BJ (cell line): ENCODE measurements around the gene GPA33. TPM values are rescaled to one million over a fixed set of nuclear protein-coding genes. Genes with fewer than 3 reads are reported as not detected.

Source experiments
- CTCF ChIA-PET: fragments of 350-600 bp; formaldehyde crosslinking; extraction: SDS; loops from one replicate; lab custom pipeline; 2021; ENCODE audit warnings: antibody characterized with exemption, inconsistent platforms; lab: Yijun Ruan, JAX
- POLR2A ChIA-PET: fragments of 300-600 bp; sonication (Branson Sonifier 250); formaldehyde crosslinking; extraction: SDS; loops from one replicate; lab custom pipeline; 2021; ENCODE audit warnings: antibody characterized with exemption; lab: Charles Lee
- DNase-seq: peaks from one replicate; pipeline ENCODE4 v3.0.0-alpha.2; 2011; ENCODE audit warnings: low read depth
- H3K27me3 ChIP-seq: 2 replicates; pipeline ENCODE4 v1.6.0; 2011; ENCODE audit warnings: low read length; ENCODE audit not compliant: control insufficient read depth, insufficient read depth
- H3K36me3 ChIP-seq: 2 replicates; pipeline ENCODE4 v1.5.1; 2011; ENCODE audit warnings: low read length; ENCODE audit not compliant: control insufficient read depth, insufficient read depth
- H3K4me3 ChIP-seq: 2 replicates; pipeline ENCODE4 v1.5.1; 2011; ENCODE audit warnings: low read depth, mild to moderate bottlenecking, control low read depth, low read length
- CTCF ChIP-seq: IDR thresholded peaks from 2 replicates; pipeline ENCODE4 v1.5.1; 2011; ENCODE audit warnings: low read depth, mild to moderate bottlenecking, control low read depth, inconsistent platforms, low read length, moderate library complexity; ENCODE audit not compliant: insufficient read depth
- polyA plus RNA-seq: library from polyadenylated mRNA; depleted of rRNA; stranded (reverse); fragments of >200 nt; gene quantifications from 2 replicates; pipeline ENCODE4 v1.2.3, GENCODE V29; 2011

Gene GPA33
- polyA plus RNA-seq, 1 experiment, result not detected

GRCh38 chr1:167066333-167067122 is 23.6 kb downstream of the GPA33 start:
- ChIA-PET CTCF (interaction anchor here (0.6 to 18.3 kb wide), 24 partner anchors 9 to 489 kb away, joined by 3 to 343 read pairs (median 4); no protein-coding TSS in a partner anchor), POLR2A (no interaction called here)
- Histone ChIP-seq H3K4me3 (no peak overlapping the region), H3K27me3 (no peaks in the 10 kb centered on the region), H3K36me3 (no peaks in the 10 kb centered on the region)
- peak; percentile 96 for TF ChIP-seq CTCF
- no peak for DNase-seq

GRCh38 chr1:167065471-167065870 is 24.7 kb downstream of the GPA33 start:
- H3K36me3 ChIP-seq, result no peaks in the 10 kb centered on the region
- ChIA-PET POLR2A (no interaction called here), CTCF (interaction anchor here (0.9 to 18.3 kb wide), 9 partner anchors 14 to 469 kb away, joined by 3 to 343 read pairs (median 6); no protein-coding TSS in a partner anchor)
- no peak overlapping the region for H3K4me3 ChIP-seq
- no peaks in the 10 kb centered on the region for H3K27me3 ChIP-seq
- TF ChIP-seq CTCF, result no peak
- DNase-seq, result no peak

- CTCF ChIA-PET, result interaction anchor here (1.6 to 18.3 kb wide), 3 partner anchors 9 to 469 kb away, joined by 6 to 343 read pairs (median 39); no protein-coding TSS in a partner anchor
- DNase-seq, result no peak
- TF ChIP-seq CTCF, result no peak
- Histone ChIP-seq H3K27me3 (no peaks in the 10 kb centered on the region), H3K4me3 (no peak overlapping the region), H3K36me3 (no peaks in the 10 kb centered on the region)
- POLR2A ChIA-PET, result no interaction called here
Measured at GRCh38 chr1:167064621-167065020, 25.6 kb downstream of the GPA33 start.

GRCh38 chr1:167061073-167061464 is 29.1 kb downstream of the GPA33 start:
- POLR2A ChIA-PET, result no interaction called here
- no peak for TF ChIP-seq CTCF
- CTCF ChIA-PET, result interaction anchor here (0.6 to 18.3 kb wide), 6 partner anchors 10 to 479 kb away, joined by 3 to 343 read pairs (median 14); no protein-coding TSS in a partner anchor

More at GRCh38 chr1:167061073-167061464, 29.1 kb downstream of the GPA33 start:
- H3K27me3 ChIP-seq, result no peaks in the 10 kb centered on the region
- H3K4me3 ChIP-seq, result no peak overlapping the region
- DNase-seq, result no peak
- no peaks in the 10 kb centered on the region for H3K36me3 ChIP-seq
